ENCODE data around the gene ARID1B.

The ARID1B gene

GRCh38 chr6:156854466-156855161, 77.4 kb downstream of the ARID1B start:
- no peaks in the 10 kb centered on the region for H3K9me3 ChIP-seq (ENCODE audit: control insufficient read depth, insufficient read depth, low read length)
- H3K9ac ChIP-seq (ENCODE audit: low read depth, low read length) = no peak overlapping the region
- H3K36me3 ChIP-seq (ENCODE audit: control insufficient read depth, insufficient read depth, low read length) = no peaks in the 10 kb centered on the region
- peaks cover 67% of the 10 kb centered on the region for H3K4me1 ChIP-seq (ENCODE audit: control insufficient read depth, insufficient read depth, low read length)
- no peaks in the 10 kb centered on the region for H3K27me3 ChIP-seq (ENCODE audit: control insufficient read depth, insufficient read depth, low read length)
- H3K27ac ChIP-seq (ENCODE audit: low read depth, low read length) = peak overlapping the region; percentile 2
- no peak overlapping the region for H3K4me3 ChIP-seq (ENCODE audit: low read depth, low read length)

GRCh38 chr6:156857573-156857972, 80.4 kb downstream of the ARID1B start:
- Histone ChIP-seq H3K4me1 (ENCODE audit: control insufficient read depth, insufficient read depth, low read length) (peaks cover 44% of the 10 kb centered on the region), H3K36me3 (ENCODE audit: control insufficient read depth, insufficient read depth, low read length) (no peaks in the 10 kb centered on the region), H3K27ac (ENCODE audit: low read depth, low read length) (no peak overlapping the region), H3K9ac (ENCODE audit: low read depth, low read length) (no peak overlapping the region), H3K9me3 (ENCODE audit: control insufficient read depth, insufficient read depth, low read length) (no peaks in the 10 kb centered on the region), H3K4me3 (ENCODE audit: low read depth, low read length) (no peak overlapping the region), H3K27me3 (ENCODE audit: control insufficient read depth, insufficient read depth, low read length) (no peaks in the 10 kb centered on the region)

DNA sequence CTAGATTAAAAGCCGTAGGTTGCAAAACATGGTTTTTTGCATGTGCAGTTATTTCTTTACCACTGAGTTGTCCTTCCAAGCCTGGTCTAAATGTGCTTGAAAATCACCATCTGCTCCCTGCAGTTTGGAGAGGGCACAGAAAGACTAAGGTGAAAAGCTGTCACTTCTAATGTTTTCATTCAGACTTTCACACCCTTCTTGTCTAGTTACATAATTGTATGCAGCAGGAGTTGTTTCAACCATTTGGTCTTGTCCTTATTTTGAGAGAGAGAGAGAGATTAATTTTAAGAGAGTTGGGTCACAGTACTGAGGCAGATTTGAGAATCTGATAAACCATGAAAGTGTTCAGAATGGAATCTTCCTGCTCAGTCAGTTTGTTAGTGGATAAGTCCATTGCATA, 82.5 kb downstream of the ARID1B start:
- no peaks in the 10 kb centered on the region for H3K36me3 ChIP-seq (ENCODE audit: control insufficient read depth, insufficient read depth, low read length)
- H3K27ac ChIP-seq (ENCODE audit: low read depth, low read length) = no peak overlapping the region
- H3K27me3 ChIP-seq (ENCODE audit: control insufficient read depth, insufficient read depth, low read length) = no peaks in the 10 kb centered on the region
- no peak overlapping the region for H3K4me3 ChIP-seq (ENCODE audit: low read depth, low read length)
- H3K9me3 ChIP-seq (ENCODE audit: control insufficient read depth, insufficient read depth, low read length) = no peaks in the 10 kb centered on the region
- H3K9ac ChIP-seq (ENCODE audit: low read depth, low read length) = no peak overlapping the region
- H3K4me1 ChIP-seq (ENCODE audit: control insufficient read depth, insufficient read depth, low read length) = peaks cover 35% of the 10 kb centered on the region

GRCh38 chr6:156862711-156863110, 85.5 kb downstream of the ARID1B start:
- Histone ChIP-seq H3K4me3 (ENCODE audit: low read depth, low read length) (no peak overlapping the region), H3K27ac (ENCODE audit: low read depth, low read length) (no peak overlapping the region), H3K4me1 (ENCODE audit: control insufficient read depth, insufficient read depth, low read length) (peaks cover 45% of the 10 kb centered on the region)

DNA sequence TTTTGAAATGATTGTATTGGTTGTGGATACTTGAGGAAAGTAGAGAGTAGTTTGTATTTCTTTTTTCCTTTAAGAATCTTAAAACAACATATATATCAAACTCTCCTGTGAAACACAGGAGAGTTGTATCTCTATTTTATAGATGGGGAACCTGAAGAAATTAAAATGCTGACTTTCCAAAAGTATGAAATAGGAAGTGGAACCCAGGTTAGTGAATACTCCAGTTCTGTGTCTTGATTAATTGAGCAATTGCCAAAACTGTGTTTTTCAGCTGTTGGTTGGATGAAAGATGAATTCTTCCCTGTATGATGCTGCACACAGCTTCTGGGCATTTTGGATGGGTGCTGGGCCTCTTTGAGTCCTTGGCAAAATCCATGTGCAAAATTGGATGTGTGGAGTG, 86.3 kb downstream of the ARID1B start:
- H3K4me3 ChIP-seq (ENCODE audit: low read depth, low read length) = no peak overlapping the region
- H3K9me3 ChIP-seq (ENCODE audit: control insufficient read depth, insufficient read depth, low read length) = no peaks in the 10 kb centered on the region
- H3K36me3 ChIP-seq (ENCODE audit: control insufficient read depth, insufficient read depth, low read length) = no peaks in the 10 kb centered on the region
- no peak overlapping the region for H3K27ac ChIP-seq (ENCODE audit: low read depth, low read length)
- no peaks in the 10 kb centered on the region for H3K27me3 ChIP-seq (ENCODE audit: control insufficient read depth, insufficient read depth, low read length)
- H3K4me1 ChIP-seq (ENCODE audit: control insufficient read depth, insufficient read depth, low read length) = peaks cover 53% of the 10 kb centered on the region
- no peak overlapping the region for H3K9ac ChIP-seq (ENCODE audit: low read depth, low read length)

More at GRCh38 chr6:156862711-156863110, 85.5 kb downstream of the ARID1B start:
- Histone ChIP-seq H3K36me3 (ENCODE audit: control insufficient read depth, insufficient read depth, low read length) (no peaks in the 10 kb centered on the region), H3K9ac (ENCODE audit: low read depth, low read length) (no peak overlapping the region), H3K27me3 (ENCODE audit: control insufficient read depth, insufficient read depth, low read length) (no peaks in the 10 kb centered on the region), H3K9me3 (ENCODE audit: control insufficient read depth, insufficient read depth, low read length) (no peaks in the 10 kb centered on the region)

GRCh38 chr6:156864557-156864956, 87.4 kb downstream of the ARID1B start:
- Histone ChIP-seq H3K9ac (ENCODE audit: low read depth, low read length) (no peak overlapping the region), H3K27ac (ENCODE audit: low read depth, low read length) (no peak overlapping the region), H3K4me1 (ENCODE audit: control insufficient read depth, insufficient read depth, low read length) (peaks cover 63% of the 10 kb centered on the region), H3K4me3 (ENCODE audit: low read depth, low read length) (no peak overlapping the region), H3K9me3 (ENCODE audit: control insufficient read depth, insufficient read depth, low read length) (no peaks in the 10 kb centered on the region), H3K27me3 (ENCODE audit: control insufficient read depth, insufficient read depth, low read length) (no peaks in the 10 kb centered on the region), H3K36me3 (ENCODE audit: control insufficient read depth, insufficient read depth, low read length) (no peaks in the 10 kb centered on the region)

DNA sequence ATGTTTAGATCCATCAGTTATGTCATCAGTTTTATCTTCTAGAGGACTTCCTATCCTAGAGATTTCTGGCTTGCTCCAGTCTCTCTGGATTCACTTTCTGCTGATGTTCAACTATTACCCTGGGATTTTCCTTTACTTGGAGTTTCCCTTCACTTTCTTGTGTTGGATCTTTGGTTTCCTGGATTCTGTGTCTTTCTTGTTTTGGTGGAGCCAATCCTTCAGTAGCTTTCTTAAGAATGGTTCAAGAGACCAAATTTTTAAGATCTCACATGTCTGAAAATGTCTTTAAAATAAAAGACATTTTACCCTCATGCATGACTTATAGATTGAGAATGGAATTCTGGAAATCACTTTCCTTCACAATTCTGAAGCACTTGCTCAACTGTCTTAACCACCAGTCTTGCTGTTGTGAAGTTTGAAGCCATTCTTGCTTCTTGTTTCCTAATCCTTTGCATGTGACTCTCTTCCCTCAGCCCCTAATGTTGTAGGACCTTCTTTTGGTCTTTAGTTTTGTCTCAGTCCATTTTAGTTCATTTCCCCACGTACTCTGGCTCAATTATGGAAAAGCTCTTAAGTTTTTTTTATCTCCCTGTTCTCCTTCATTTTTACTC, 87.9 kb downstream of the ARID1B start:
- Histone ChIP-seq H3K27me3 (ENCODE audit: control insufficient read depth, insufficient read depth, low read length) (no peaks in the 10 kb centered on the region), H3K27ac (ENCODE audit: low read depth, low read length) (no peak overlapping the region), H3K4me1 (ENCODE audit: control insufficient read depth, insufficient read depth, low read length) (peaks cover 68% of the 10 kb centered on the region)

GRCh38 chr6:156866220-156867015, 89.2 kb downstream of the ARID1B start:
- Histone ChIP-seq H3K27me3 (ENCODE audit: control insufficient read depth, insufficient read depth, low read length) (no peaks in the 10 kb centered on the region), H3K4me1 (ENCODE audit: control insufficient read depth, insufficient read depth, low read length) (peaks cover 80% of the 10 kb centered on the region), H3K9me3 (ENCODE audit: control insufficient read depth, insufficient read depth, low read length) (no peaks in the 10 kb centered on the region), H3K27ac (ENCODE audit: low read depth, low read length) (no peak overlapping the region), H3K4me3 (ENCODE audit: low read depth, low read length) (no peak overlapping the region), H3K9ac (ENCODE audit: low read depth, low read length) (no peak overlapping the region), H3K36me3 (ENCODE audit: control insufficient read depth, insufficient read depth, low read length) (no peaks in the 10 kb centered on the region)

More for the DNA sequence above, 87.9 kb downstream of the ARID1B start:
- no peaks in the 10 kb centered on the region for H3K36me3 ChIP-seq (ENCODE audit: control insufficient read depth, insufficient read depth, low read length)
- no peak overlapping the region for H3K4me3 ChIP-seq (ENCODE audit: low read depth, low read length)
- H3K9ac ChIP-seq (ENCODE audit: low read depth, low read length) = no peak overlapping the region
- no peaks in the 10 kb centered on the region for H3K9me3 ChIP-seq (ENCODE audit: control insufficient read depth, insufficient read depth, low read length)

- H3K9me3 ChIP-seq (ENCODE audit: control insufficient read depth, insufficient read depth, low read length) = no peaks in the 10 kb centered on the region
- no peak overlapping the region for H3K27ac ChIP-seq (ENCODE audit: low read depth, low read length)
- H3K4me1 ChIP-seq (ENCODE audit: control insufficient read depth, insufficient read depth, low read length) = peaks cover 80% of the 10 kb centered on the region
- no peak overlapping the region for H3K4me3 ChIP-seq (ENCODE audit: low read depth, low read length)
- no peak overlapping the region for H3K9ac ChIP-seq (ENCODE audit: low read depth, low read length)
- H3K36me3 ChIP-seq (ENCODE audit: control insufficient read depth, insufficient read depth, low read length) = no peaks in the 10 kb centered on the region
- no peaks in the 10 kb centered on the region for H3K27me3 ChIP-seq (ENCODE audit: control insufficient read depth, insufficient read depth, low read length)
These were observed 89.9 kb downstream of the ARID1B start for GRCh38 chr6:156867121-156867520.

GRCh38 chr6:156868385-156868784, 91.2 kb downstream of the ARID1B start:
- H3K9me3 ChIP-seq (ENCODE audit: control insufficient read depth, insufficient read depth, low read length) = no peaks in the 10 kb centered on the region
- peaks cover 71% of the 10 kb centered on the region for H3K4me1 ChIP-seq (ENCODE audit: control insufficient read depth, insufficient read depth, low read length)
- H3K27me3 ChIP-seq (ENCODE audit: control insufficient read depth, insufficient read depth, low read length) = no peaks in the 10 kb centered on the region
- no peak overlapping the region for H3K9ac ChIP-seq (ENCODE audit: low read depth, low read length)
- peak overlapping the region; percentile 54 for H3K27ac ChIP-seq (ENCODE audit: low read depth, low read length)
- H3K4me3 ChIP-seq (ENCODE audit: low read depth, low read length) = 0 out of 2 replicates have a peak overlapping the region, but pooled peaks have one; percentile 23
- H3K36me3 ChIP-seq (ENCODE audit: control insufficient read depth, insufficient read depth, low read length) = no peaks in the 10 kb centered on the region

- Histone ChIP-seq H3K27me3 (ENCODE audit: control insufficient read depth, insufficient read depth, low read length) (no peaks in the 10 kb centered on the region), H3K9ac (ENCODE audit: low read depth, low read length) (no peak overlapping the region), H3K9me3 (ENCODE audit: control insufficient read depth, insufficient read depth, low read length) (no peaks in the 10 kb centered on the region), H3K4me1 (ENCODE audit: control insufficient read depth, insufficient read depth, low read length) (peaks cover 65% of the 10 kb centered on the region), H3K4me3 (ENCODE audit: low read depth, low read length) (peak overlapping the region; percentile 34), H3K36me3 (ENCODE audit: control insufficient read depth, insufficient read depth, low read length) (no peaks in the 10 kb centered on the region), H3K27ac (ENCODE audit: low read depth, low read length) (peak overlapping the region; percentile 85)
These were observed 92.8 kb downstream of the ARID1B start for GRCh38 chr6:156869980-156870398.
